Activated CD8-positive, alpha-beta memory T cell treated with anti-CD3 and anti-CD28 coated beads for 48 hours (primary cell): ENCODE measurements around the gene SRCIN1.
"Not testable (repeated sequence)": the region's sequence is repeated elsewhere in the genome, so short reads cannot be mapped to it uniquely, and the experiment has no call there.

Experiments
- DNase-seq, 3 experiments: peaks; one replicate each; pipeline ENCODE4 v3.0.0-alpha.2; 2020; ENCODE audit warnings: low read depth in 2 of 3, low spot score in 2 of 3

The SRCIN1 gene

DNA sequence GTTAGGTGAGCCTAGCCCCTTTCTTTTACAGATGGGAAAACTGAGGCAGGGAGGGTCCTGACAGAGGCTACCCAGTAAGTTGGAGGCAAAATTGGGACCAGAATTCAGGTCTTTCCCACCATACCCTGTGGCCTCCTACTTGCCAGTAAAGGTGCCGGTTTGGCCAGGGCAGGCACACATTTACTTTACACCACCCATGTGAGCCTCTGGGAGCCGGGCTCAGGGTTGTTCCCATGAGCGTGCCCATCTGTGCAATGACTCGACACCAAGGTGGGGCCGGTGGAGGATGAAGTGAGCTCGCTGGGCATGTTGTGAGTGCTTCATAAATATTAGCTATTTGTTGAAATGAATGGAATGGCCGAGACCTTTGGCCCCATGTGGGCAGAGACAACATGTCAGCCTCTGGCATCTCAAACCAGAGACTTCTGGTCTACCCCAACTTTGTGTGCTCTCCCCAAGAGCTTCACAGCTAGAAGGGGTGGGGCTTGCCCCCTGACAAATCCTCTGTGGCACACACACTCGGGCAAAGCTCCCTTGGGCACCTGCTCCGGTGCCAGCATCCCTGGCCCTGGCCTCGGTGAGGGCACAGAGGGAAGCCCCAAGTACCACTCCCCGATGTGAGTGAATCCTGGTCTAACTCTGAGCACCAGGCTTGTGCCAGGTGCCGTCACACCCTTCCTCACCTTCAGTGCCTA lies 60.1 kb downstream of the SRCIN1 start:
- DNase-seq: no peak

DNA sequence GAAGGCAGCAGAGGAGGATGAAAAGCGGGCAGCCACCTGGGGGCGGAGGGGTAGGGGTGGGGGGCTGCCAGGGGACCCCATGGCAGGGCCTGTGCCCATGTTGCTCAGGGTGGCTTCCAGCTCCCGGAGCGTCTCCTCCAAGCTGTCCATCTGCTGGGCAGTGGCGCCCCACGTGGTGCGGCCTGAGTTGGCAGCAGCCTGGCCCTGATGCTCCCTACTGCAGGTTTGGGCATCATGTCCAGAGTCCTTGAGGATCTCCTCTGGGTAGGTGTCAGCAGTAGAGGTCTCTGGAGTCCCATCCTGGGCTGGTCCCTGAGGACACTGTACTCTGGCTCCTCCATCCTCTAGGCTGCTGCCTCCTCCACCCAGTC lies 60.9 kb downstream of the SRCIN1 start:
- no peak for DNase-seq

DNA sequence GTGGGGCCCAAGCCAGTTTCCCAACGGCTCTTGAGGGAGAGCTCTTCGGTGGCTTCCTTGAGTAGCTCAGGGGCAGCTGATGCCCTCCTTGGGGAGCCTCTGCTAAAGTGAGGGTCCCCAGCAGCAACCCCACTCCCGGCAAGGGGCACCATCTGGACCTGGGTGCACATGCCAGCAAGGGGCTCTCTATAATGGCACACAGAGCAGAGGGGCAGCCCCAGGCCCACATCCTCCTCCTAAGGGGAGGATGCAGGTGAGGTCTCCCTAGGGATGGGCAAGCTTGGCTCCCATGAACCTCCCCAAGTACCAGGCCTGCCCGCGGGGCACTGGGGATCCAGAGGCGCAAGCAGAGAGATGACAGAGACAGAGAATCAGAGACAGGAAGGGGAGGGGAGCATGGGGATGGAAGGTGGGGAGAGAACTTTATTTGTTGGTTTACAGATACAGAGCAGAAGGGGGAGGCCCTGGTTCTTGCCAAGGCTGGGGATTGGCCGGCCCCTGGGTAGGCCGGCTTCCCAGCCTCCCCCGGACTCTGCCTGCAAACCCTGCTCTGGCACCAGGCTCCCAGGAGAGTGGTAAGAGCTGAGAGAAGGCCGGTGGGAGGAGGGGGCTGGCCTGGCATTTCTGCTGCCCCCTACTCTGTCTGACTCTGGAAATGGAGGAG lies 61.4 kb downstream of the SRCIN1 start:
- no peak for DNase-seq

- no peak for DNase-seq
Observed at GRCh38 chr17:38543403-38544174, 62.2 kb downstream of the SRCIN1 start.

GRCh38 chr17:38542286-38542685 lies 63.5 kb downstream of the SRCIN1 start:
- DNase-seq: no peak

GRCh38 chr17:38541281-38541680 lies 64.5 kb downstream of the SRCIN1 start:
- no peak for DNase-seq

DNA sequence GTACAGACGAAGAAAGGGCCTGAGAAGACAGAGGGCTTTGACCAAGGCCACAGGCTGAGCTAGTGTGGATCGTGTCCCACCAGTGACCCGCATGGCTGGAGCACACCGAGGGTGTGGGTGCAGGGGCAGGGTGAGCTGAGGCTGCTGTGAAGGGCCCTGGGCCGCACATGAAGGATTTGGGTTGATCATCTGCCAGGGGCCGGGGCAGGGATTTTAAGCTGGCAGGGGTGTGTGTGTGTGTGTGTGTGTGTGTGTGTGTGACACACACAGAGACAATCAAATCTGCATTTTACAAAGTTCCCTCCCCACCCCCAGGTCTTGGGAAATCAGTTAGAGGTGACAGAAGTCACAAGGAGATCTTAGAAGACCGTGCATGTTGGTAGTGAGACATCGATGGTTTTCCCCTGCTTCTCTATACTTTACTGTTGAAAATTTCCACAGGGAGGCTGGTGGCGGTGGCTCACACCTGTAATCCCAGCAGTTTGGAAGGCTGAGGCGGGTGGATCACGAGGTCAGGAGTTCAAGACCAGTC lies 65.2 kb downstream of the SRCIN1 start:
- no peak for DNase-seq

DNA sequence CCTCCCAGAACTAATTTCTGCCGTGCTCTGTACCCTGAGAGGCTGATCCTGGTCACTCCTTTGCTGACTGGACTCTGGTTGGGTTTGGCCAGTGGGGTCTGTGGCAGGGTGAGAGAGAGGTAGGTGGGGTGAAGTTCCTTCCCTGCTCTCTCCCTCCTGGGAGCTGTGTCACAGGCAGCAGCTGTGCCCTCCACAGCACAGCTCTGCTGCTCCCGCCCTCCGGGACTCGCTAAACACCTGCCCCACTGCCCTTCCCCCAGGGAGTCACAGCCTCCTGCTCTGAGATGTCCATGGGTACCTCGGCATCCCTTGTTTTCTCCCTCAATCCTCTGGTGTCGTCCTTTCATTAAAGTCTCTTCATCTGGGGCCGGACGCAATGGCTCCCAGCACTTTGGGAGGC lies 66.4 kb downstream of the SRCIN1 start:
- no peak for DNase-seq

- DNase-seq: no peak
Observed at GRCh38 chr17:38538906-38539305, 66.8 kb downstream of the SRCIN1 start.

- DNase-seq: no peak
Observed at GRCh38 chr17:38536661-38537060, 69.1 kb downstream of the SRCIN1 start.

- DNase-seq: no peak
Observed at GRCh38 chr17:38535886-38536285, 69.9 kb downstream of the SRCIN1 start.

GRCh38 chr17:38534498-38534885 lies 71.3 kb downstream of the SRCIN1 start:
- DNase-seq: no peak

DNA sequence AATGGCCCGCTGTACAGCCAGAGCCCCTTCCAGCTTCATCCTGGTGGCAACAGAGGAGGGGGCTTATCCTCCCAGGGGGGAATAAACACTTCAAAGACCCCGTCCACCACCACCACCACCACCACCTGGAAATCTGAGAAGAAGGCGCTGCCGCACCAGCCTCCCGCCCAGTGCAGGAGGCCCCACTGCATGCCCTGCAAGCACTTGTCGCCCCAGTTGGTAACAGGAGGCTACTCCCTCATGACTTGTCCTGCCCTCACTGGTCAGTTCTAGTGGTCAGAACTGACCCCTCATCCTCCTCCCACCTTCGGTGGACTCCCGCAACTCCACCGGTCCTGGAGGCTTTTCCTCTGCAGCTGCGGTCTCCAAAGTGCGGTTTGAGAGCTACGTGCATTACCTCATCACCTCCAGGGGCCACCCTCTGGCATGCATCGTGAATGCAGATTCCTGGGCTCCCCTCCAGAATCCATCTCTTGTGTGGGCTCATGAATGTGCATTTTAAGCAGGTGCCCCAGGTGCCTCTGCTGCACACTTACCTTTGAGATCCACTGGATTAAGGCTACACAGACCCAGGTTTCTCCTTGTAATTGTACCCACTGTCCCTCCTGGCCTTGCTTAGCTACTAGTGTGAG lies 71.8 kb downstream of the SRCIN1 start:
- DNase-seq: no peak

- DNase-seq: no peak
Observed at GRCh38 chr17:38533241-38533640, 72.5 kb downstream of the SRCIN1 start.

DNA sequence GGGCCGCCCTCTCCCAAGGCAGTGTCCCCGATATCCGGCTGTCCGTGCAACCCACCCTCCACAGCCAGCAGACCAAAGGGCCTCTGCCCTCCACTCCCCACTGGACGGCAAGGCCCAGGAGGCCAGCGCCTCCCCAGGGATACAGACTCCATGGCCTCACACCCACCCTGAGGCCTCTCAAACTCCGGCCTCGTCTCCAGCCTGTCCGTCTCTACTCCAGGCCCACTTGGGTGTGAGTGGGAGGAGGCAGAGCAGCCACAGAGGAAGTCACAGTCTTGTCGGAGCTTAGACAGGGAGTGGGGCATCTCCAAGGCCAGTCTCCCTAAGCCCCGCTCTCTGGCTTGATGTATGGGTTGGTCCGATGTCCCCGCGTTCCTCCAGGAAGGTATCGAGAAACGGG lies 73.3 kb downstream of the SRCIN1 start:
- no peak for DNase-seq

DNA sequence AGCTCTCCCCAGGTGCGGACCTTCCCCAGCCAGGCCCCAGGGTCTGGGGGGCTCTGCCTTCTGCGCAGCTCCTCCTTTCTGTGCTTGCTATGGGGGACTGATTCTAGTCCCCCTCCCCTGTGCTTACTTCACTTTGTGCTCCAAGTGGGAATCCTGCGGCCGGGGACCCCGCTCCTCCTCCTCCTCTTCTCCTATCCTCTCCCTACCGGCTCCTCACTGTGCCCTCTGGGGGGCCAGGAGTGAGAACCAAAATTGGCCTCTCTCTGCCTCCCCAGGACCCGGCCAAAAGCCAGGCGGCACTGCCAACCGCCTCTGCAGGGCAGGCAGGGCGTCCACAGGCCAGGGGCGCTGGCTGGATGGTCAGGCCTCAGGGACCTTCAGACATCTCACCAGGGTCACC lies 74.0 kb downstream of the SRCIN1 start:
- DNase-seq: not testable (repeated sequence)

DNA sequence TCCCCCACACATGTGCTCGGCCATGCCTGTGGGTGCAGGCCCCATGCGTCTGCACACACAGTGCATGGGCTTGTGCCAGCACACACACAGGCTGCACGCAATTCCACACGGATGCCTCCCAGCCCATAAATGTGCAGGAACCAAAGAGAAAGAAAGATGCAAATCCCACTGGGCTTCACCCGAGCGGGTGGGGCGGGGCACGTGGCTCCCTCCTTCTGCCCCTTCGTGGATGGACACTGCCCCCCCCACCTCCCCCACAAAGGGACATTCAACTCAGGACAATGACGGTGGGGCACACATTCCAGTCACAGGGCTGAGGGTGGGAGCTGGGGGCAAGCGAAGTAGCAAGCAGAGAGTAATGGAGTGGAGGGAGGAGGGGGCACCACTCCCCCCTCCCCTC lies 74.9 kb downstream of the SRCIN1 start:
- DNase-seq: not testable (repeated sequence)

DNA sequence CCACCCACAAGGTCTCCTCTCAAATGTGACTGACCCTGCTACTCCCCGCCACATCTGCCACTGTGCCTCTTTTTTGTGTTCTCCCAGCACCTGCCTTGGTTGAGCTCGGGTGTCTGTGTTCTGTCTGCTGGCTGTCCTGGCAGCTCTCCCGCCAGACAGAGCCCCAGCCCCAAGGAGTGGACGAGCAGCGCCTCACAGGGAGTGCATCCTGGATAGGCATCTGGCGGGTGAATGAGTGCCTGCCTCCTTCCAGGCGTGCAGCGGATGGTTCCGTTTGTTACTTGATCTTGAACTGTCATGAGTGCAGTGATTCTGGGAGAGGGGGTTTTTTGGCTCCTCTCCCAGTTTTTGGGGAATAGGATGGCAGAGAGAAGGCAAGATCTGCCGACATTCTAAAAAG lies 77.6 kb downstream of the SRCIN1 start:
- not testable (repeated sequence) for DNase-seq

DNA sequence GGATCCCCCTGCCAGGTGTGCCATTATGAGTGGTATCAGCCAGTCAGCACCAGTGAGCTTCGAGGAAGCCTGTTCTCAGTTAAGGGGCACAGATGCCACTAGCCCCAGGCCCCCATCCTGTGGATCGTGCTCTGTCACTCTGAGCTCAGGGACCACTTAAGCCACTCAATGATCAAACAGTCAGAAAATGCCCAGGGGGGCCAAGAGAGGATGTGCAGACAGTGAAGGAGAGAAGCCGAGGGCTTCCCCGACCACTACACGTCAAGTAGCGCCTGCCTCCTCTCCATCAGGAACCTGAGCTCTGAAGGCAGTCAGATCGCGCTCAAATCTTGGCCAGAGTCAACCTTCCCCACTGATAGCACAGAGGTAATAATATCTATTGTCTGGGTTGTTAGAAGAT lies 79.2 kb downstream of the SRCIN1 start:
- not testable (repeated sequence) for DNase-seq

GRCh38 chr17:38512473-38513058 lies 93.2 kb downstream of the SRCIN1 start:
- DNase-seq: no peak
